HFFc6 (cell line): ENCODE results near the gene PEX11A. TPM values are rescaled to one million over a fixed set of nuclear protein-coding genes. Genes with fewer than 3 reads are reported as not detected.

Experiments used
- DNase-seq: peaks from one replicate; pipeline ENCODE4 v3.0.0-alpha.2; 2018
- H3K27ac Mint-ChIP-seq: 2 replicates; pipeline ENCODE4 v1.8.0; 2020; ENCODE audit warnings: mild to moderate bottlenecking, mixed read lengths
- H3K27me3 Mint-ChIP-seq: 2 replicates; pipeline ENCODE4 v1.8.0; 2021; ENCODE audit warnings: mild to moderate bottlenecking, moderate library complexity, mixed read lengths; ENCODE audit not compliant: insufficient read depth
- H3K36me3 Mint-ChIP-seq: 2 replicates; pipeline ENCODE4 v1.8.0; 2021; ENCODE audit warnings: low read depth, mixed read lengths
- H3K4me1 Mint-ChIP-seq: 2 replicates; pipeline ENCODE4 v1.8.0; 2020; ENCODE audit warnings: low read depth, mixed read lengths
- H3K4me3 Mint-ChIP-seq: 2 replicates; pipeline ENCODE4 v1.8.0; 2020; ENCODE audit warnings: mild to moderate bottlenecking, moderate library complexity, mixed read lengths
- H3K9me3 Mint-ChIP-seq: 2 replicates; pipeline ENCODE4 v1.8.0; 2020; ENCODE audit warnings: mild to moderate bottlenecking, mixed read lengths
- CTCF ChIP-seq: fragments of 200-600 bp; sonication (generic); IDR thresholded peaks from 2 replicates; pipeline ENCODE4 v1.5.0; 2021; ENCODE audit warnings: antibody characterized with exemption, mild to moderate bottlenecking
- total RNA-seq, 6 experiments: library from RNA; stranded (reverse); fragmentation: NEBNext Ultra II Directional; extraction: Animal tissue kit (Norgen Biotek cat#: 25700); gene quantifications; 2 replicates in 1 of 6; 3 replicates in 5 of 6; pipeline ENCODE4 v1.2.3, GENCODE V29; 2021

PEX11A gene
- total RNA-seq, 6 experiments from 2014 or later, result 2.1 to 4.6 (median 3.0) TPM

GRCh38 chr15:89666858-89667705 is 23.5 kb downstream of the PEX11A start:
- H3K9me3 Mint-ChIP-seq, result no peaks in the 10 kb centered on the region
- H3K4me1 Mint-ChIP-seq, result peaks cover 30% of the 10 kb centered on the region
- no peak for DNase-seq
- H3K27me3 Mint-ChIP-seq, result peaks cover 2% of the 10 kb centered on the region
- no peak overlapping the region for H3K27ac Mint-ChIP-seq
- no peaks in the 10 kb centered on the region for H3K36me3 Mint-ChIP-seq
- no peak for TF ChIP-seq CTCF
- no peak overlapping the region for H3K4me3 Mint-ChIP-seq

GRCh38 chr15:89666184-89666857 is 24.2 kb downstream of the PEX11A start:
- no peaks in the 10 kb centered on the region for H3K9me3 Mint-ChIP-seq
- no peak overlapping the region for H3K4me3 Mint-ChIP-seq
- 0 out of 2 replicates have a peak overlapping the region, but pooled peaks have one; percentile 18 for H3K27ac Mint-ChIP-seq
- no peak for TF ChIP-seq CTCF
- peaks cover 2% of the 10 kb centered on the region for H3K27me3 Mint-ChIP-seq
- H3K36me3 Mint-ChIP-seq, result 0 out of 2 replicates have a peak, but pooled peaks cover under 1% of the 10 kb centered on the region
- no peak for DNase-seq
- peaks cover 29% of the 10 kb centered on the region for H3K4me1 Mint-ChIP-seq

- peak overlapping the region; percentile 78 for H3K27ac Mint-ChIP-seq
- peak overlapping the region; percentile 34; the same call in 1 of the 2 replicates for H3K4me3 Mint-ChIP-seq
- DNase-seq, result peak; percentile 18
- H3K4me1 Mint-ChIP-seq, result peaks cover 36% of the 10 kb centered on the region
- H3K36me3 Mint-ChIP-seq, result peaks cover 7% of the 10 kb centered on the region
- H3K27me3 Mint-ChIP-seq, result no peaks in the 10 kb centered on the region; the same call in none of the 2 replicates
- TF ChIP-seq CTCF, result no peak
- no peaks in the 10 kb centered on the region for H3K9me3 Mint-ChIP-seq
Measured at GRCh38 chr15:89665449-89666181, 24.9 kb downstream of the PEX11A start.

GRCh38 chr15:89664441-89665350 is 25.9 kb downstream of the PEX11A start:
- H3K9me3 Mint-ChIP-seq, result no peaks in the 10 kb centered on the region
- H3K27ac Mint-ChIP-seq, result peak overlapping the region; percentile 78
- H3K36me3 Mint-ChIP-seq, result peaks cover 13% of the 10 kb centered on the region
- DNase-seq, result no peak
- H3K27me3 Mint-ChIP-seq, result no peaks in the 10 kb centered on the region; the same call in 1 of the 2 replicates
- TF ChIP-seq CTCF, result no peak
- H3K4me3 Mint-ChIP-seq, result peak overlapping the region; percentile 67
- H3K4me1 Mint-ChIP-seq, result peaks cover 40% of the 10 kb centered on the region
